Fibroblast of peridontal ligament (primary cell): ENCODE data around the gene BNIP5.

Experiments
- DNase-seq: peaks from one replicate; pipeline ENCODE4 v3.0.0-alpha.2; 2010; ENCODE audit errors: extremely low read depth

Gene BNIP5

DNA sequence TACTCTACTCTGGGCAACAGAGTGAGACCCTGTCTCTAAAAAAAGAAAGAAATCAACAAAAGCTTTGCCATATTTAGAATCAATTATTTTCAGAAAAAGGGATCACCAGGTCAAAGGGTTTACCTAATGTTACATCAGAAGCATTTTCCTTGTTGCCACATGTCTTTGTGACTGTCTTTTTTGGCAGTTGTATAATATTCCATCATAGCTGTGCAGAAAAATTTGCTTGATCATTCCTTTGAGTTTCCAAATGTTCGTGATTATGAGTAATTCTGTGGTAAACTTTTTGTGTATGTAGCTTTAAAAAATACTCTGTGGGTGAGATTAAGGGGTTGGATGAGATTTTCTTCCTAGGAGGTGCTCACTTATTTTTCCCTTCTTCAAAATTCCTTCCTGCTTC, 40.4 kb downstream of the BNIP5 start:
- DNase-seq: peak; percentile 85

DNA sequence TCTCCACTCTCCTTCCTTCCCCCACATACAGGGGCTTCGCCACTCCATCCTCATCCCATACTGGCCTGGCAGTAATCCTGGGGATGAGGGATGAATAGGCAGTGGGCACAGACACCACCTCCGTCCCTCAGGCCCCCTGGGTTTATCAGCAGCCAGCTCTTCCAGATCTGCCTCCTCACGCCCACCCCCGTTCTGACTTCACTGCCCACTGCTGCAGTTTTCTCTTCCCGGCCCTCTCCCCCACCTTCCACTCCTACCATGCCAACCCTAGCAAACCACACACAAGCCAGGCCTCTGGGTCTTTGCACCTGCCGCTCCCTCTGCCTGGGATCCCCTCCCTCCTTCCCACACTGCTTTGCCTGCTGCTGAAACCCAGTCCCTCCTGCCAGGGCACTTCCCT, 44.5 kb downstream of the BNIP5 start:
- DNase-seq: no peak

- DNase-seq: peak; percentile 5
Observed at GRCh38 chr6:36290668-36291620, 45.7 kb downstream of the BNIP5 start.

DNA sequence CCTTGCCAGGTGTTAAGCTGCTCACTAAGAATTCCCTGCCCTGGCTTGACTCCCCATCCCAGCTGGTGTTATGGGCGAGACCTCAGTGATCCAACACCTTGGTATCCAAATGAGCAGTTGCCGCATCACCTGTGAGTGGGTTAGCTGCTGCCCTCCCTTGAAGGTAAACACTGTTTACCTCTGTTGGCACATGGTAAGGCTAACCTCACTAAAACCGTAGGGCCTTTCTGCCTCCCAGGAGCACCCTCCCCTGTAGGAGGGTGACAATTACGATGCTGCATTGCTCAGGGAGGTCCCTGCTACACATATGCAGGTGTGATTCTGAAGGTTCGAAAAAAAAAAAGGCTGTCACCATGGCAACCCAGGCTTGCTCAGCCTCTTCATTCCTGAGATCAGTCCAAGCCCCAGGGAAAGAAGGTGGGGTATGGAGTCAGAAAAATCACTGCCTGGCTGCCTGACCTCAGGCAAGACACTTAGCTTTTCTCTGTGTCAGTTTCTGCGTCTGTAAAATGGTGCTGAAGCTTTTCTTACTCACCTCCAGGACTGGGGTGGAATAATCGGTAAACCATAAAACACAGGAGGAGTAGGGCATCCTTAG, 47.3 kb downstream of the BNIP5 start:
- no peak for DNase-seq

DNA sequence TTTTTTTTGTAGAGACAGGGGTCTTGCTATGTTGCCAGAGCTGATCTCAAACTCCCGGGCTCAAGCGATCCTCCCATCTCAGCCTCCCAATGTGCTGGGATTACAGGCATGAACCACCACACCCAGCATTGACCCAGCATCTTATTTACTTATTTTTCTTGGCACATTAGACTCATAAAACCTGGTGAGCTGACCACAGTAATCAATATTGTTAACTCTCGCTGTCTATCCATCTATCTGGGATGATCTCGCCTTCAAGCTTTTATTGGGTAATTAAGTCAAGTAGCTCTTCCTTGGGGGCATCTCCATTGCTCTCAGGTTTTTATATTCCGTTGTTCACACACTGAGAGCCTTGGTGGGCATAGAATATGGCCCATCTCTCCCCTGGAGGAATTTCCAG, 49.8 kb downstream of the BNIP5 start:
- no peak for DNase-seq

DNA sequence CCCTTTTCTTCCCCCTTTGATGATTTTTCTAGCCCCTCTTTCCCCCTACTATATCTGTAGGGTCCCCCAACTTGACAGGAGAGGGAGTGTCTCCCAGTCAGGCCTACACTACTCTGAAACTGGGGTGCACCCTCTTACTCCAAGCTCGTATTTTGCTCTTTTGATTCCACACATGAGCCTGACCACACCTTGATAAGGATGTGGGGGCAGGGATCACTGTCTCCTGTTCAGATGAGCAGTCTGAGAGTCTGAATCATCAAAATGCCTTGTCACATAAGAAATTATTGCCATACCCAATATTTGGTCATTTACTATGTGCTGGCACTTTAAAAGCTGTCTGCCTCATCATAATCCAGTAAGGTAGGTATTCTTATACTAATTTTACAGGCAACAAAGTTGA, 50.9 kb downstream of the BNIP5 start:
- DNase-seq: no peak

- no peak for DNase-seq
Observed at GRCh38 chr6:36285187-36285671, 51.5 kb downstream of the BNIP5 start.

DNA sequence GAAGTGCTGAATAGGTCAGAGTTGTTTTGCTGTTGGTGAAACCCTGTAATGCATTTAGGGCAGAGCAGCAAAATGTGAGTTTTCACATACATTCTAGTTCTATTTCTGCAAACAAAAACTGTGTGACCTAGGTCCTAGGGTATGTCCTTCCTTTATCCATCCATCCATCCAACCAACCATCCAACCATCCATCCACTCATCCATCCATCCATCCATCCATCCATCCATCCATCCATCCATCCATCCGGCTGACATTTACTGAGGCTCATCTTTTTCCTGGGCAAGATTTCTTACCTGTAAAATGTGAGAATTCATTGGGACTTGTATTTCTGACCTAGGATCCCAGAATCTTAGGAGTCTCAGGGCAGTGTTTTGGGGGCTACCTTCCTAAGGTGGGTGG, 52.3 kb downstream of the BNIP5 start:
- no peak for DNase-seq

GRCh38 chr6:36283608-36284007, 53.1 kb downstream of the BNIP5 start:
- DNase-seq: no peak

- no peak for DNase-seq
Observed at GRCh38 chr6:36280983-36281382, 55.7 kb downstream of the BNIP5 start.

- no peak for DNase-seq
Observed at GRCh38 chr6:36280467-36280866, 56.2 kb downstream of the BNIP5 start.

DNA sequence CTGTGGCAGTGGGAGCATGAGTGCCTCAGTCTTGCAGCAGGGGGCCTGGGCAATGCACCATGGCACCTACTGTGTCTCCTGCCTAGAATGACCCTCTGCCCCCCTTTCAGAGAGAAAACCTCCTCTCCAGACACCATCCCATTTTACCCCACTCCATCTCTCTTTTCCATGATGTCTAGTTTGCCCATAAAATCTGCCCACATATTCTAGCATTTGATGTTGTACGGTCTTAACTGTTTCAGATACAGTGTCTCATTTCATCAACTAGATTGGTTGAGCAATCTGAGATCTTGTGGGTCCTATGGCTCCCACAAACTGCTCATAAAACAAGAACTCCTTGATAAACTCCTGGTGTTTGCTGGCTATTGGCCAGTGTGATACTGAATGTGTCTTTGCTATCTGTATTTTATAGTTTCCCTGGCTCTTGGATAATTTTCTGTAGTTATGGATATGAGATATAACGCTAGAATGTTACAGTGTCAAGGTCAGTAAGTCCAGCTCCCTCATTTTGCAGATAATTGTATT, 58.7 kb downstream of the BNIP5 start:
- DNase-seq: no peak

DNA sequence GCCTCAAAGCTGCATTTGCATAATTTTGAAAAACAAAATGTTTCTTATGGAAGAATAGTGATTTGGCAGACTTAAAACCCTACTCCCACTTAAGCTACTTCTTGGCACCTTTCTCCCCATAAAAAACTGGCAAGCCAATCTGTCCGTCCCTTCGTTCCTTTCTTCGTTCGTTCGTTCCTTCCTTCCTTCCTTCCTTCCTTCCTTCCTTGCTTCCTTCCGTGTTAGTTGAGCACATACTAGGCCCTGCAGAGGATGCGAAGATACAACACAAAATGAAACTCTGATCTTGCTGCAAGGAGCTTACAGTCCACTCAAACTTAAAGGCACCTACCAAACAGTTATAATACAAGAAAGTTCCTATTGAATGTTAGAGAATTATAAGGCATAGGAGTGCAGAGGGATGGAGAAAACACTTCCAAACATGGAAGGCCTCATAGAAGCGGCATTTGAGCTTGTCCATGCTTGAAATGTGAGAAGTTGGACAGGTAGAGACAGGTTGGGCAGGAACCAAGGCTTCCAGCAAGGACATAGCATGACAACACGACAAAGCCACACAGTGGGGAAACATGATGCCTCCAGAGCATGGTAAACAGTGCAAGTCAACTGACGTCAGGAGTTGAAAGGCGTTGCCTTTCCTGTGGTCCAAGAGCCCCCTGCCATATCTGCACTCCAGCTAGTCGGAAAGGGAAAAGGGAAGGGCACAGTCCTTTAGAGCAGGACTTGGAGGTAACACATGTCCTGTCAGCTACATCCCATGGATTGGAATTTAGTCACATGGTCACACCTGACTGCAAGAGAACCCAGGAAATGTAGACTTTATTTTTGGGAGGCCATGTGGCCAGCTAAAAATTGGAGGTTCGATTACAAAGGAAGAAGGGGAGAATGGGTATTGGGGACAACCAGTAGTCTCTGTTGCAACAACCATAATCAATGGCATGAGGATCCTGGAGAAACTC, 59.8 kb downstream of the BNIP5 start:
- no peak for DNase-seq

- DNase-seq: no peak
Observed at GRCh38 chr6:36273802-36274514, 62.7 kb downstream of the BNIP5 start.

DNA sequence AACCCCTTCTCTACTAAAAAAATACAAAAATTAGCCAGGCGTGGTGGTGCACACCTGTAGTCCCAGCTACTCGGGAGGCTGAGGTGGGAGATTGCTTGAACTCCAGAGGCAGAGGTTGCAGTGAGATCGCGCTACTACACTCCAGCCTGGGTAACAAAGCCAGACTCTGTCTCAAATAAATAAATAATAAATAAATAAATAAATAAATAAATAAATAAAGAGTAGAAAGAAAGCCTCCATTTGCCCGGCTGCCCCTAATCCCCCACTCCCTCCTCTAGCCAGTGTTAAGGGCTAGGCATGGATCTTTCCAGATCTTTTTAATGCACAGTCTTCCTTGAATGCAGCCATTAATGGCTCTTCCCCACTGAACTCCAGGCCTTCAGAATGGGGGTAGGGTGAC, 63.6 kb downstream of the BNIP5 start:
- no peak for DNase-seq

- no peak for DNase-seq
Observed at GRCh38 chr6:36272234-36272633, 64.5 kb downstream of the BNIP5 start.

DNA sequence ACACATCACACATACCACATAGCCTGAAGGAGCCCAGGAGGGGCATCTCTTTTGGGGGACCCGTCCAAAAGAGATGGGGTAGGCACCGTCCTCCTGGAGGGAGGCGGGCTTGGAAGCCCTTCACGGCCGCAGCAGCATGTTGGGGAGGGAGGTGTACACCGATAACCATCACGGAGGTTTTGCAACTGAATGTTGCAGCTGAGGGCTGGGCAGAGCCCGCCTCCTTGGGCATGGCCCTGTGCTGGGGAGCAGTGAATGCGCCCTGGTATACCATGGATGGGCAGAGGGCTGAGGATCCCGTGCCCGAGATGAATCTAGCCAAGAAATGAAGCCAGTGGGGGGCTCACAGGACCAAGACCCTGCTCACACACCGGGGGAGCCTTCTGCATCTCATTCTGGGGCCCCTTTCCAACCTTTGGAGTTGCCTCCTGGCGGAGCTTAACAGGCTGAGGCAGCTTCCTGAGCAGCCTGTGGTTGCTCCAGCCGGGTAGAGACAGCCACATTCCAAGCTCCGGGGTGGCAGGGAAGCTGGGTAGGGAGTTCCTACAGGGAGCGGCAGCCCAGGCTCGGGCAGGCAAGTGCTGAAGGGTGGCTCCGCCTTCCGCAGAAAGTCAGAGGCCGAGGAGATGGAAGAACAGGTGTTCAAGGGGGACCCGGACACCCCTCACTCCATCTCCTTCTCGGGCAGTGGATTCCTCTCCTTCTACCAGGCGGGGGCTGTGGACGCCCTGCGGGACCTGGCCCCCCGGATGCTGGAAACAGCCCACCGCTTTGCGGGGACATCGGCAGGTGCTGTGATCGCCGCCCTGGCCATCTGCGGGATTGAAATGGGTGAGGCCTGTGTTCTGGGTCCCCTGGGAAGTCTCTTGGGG, 66.6 kb downstream of the BNIP5 start, which contains the start of gene PNPLA1:
TSS of gene PNPLA1 (plus strand) at position 227 of the 872 bp plus-strand sequence. CDS start at position 627, 400 bp downstream.
- DNase-seq: no peak

GRCh38 chr6:36268478-36269275, 68.0 kb downstream of the BNIP5 start:
- DNase-seq: peak; percentile 10
